Stimulated activated CD4-positive, alpha-beta T cell treated with anti-CD3 and anti-CD28 coated beads, Interleukin-1b, Interleukin-23, amount 100 ng/mL, for 24 hours (primary cell): ENCODE data around the gene EIF5A2.
"Not testable (repeated sequence)": the region's sequence is repeated elsewhere in the genome, so short reads cannot be mapped to it uniquely, and the experiment has no call there.

Source experiments
- DNase-seq, 4 experiments: peaks; one replicate each; pipeline ENCODE4 v3.0.0-alpha.2; 2020; ENCODE audit warnings: low read depth in 4 of 4, low spot score in 1 of 4

EIF5A2 gene

GRCh38 chr3:170897199-170897598, 11.2 kb downstream of the EIF5A2 start:
- not testable (repeated sequence) for DNase-seq

GRCh38 chr3:170896781-170897180, 11.7 kb downstream of the EIF5A2 start:
- no peak for DNase-seq

- not testable (repeated sequence) for DNase-seq
Measured at GRCh38 chr3:170896333-170896732, 12.1 kb downstream of the EIF5A2 start.

- no peak for DNase-seq
Measured at GRCh38 chr3:170893895-170894294, 14.5 kb downstream of the EIF5A2 start.

- DNase-seq, result no peak
Measured at GRCh38 chr3:170889630-170890029, 18.8 kb downstream of the EIF5A2 start.

- DNase-seq, result no peak
Measured at GRCh38 chr3:170889132-170889531, 19.3 kb downstream of the EIF5A2 start.

GRCh38 chr3:170884109-170884930, 24.1 kb downstream of the EIF5A2 start:
- DNase-seq, result not testable (repeated sequence)

GRCh38 chr3:170878688-170879087, 29.7 kb downstream of the EIF5A2 start:
- DNase-seq, result not testable (repeated sequence)

- not testable (repeated sequence) for DNase-seq
Measured at GRCh38 chr3:170877311-170877710, 31.1 kb downstream of the EIF5A2 start.

GRCh38 chr3:170876537-170876936, 31.9 kb downstream of the EIF5A2 start:
- no peak for DNase-seq

- DNase-seq, result peak; percentile 86 to 91 (median 90)
Measured at GRCh38 chr3:170869645-170870593, 38.5 kb downstream of the EIF5A2 start, which contains the start of gene RPL22L1. Gene RPL22L1 (minus strand): TSS chr3:170870195. CDS start chr3:170870167, 28 bp downstream.

- no peak for DNase-seq
Measured at GRCh38 chr3:170869239-170869590, 39.2 kb downstream of the EIF5A2 start.

- DNase-seq, result no peak
Measured at GRCh38 chr3:170868577-170869238, 39.7 kb downstream of the EIF5A2 start.

- no peak for DNase-seq
Measured at GRCh38 chr3:170867143-170867937, 41.1 kb downstream of the EIF5A2 start.

GRCh38 chr3:170866499-170866898, 41.9 kb downstream of the EIF5A2 start:
- DNase-seq, result no peak

GRCh38 chr3:170865209-170866094, 43.0 kb downstream of the EIF5A2 start:
- DNase-seq, result no peak

GRCh38 chr3:170864525-170865208, 43.8 kb downstream of the EIF5A2 start:
- no peak for DNase-seq

GRCh38 chr3:170863816-170864215, 44.6 kb downstream of the EIF5A2 start:
- no peak for DNase-seq
